GM19035 (cell line): ENCODE measurements around the gene HELZ.
"Not testable (repeated sequence)": the region's sequence is repeated elsewhere in the genome, so short reads cannot be mapped to it uniquely, and the experiment has no call there.

ENCODE experiments used
- ATAC-seq: cut with Tn5 transposase; IDR thresholded peaks from one replicate; pipeline ENCODE4 v1.9.1; 2021; ENCODE audit not compliant: unreplicated experiment

Gene HELZ

GRCh38 chr17:67123699-67124098 is 121.3 kb downstream of the HELZ start:
- ATAC-seq: no peak

- no peak for ATAC-seq
Measured at GRCh38 chr17:67121316-67121891, 123.6 kb downstream of the HELZ start.

DNA sequence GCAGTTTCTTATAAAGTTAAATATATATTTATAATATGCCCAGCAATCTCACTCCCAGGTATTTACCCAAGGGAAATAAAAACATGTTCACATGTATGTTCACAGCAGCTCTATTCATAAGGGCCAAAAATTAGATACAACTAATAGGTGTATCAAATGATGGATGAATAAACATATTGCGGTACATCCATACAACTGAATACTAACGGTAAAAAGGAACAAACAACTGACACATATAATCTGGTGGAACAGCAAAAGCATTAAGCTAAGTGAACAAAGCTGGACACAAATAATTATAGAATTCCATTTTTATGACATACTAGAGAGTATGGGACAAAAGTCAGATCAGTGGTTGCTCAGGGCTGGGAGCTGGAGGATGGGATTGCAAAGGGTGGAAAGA is 125.9 kb downstream of the HELZ start:
- no peak for ATAC-seq

GRCh38 chr17:67116045-67116575 is 128.9 kb downstream of the HELZ start:
- no peak for ATAC-seq

GRCh38 chr17:67115401-67115800 is 129.6 kb downstream of the HELZ start:
- no peak for ATAC-seq

DNA sequence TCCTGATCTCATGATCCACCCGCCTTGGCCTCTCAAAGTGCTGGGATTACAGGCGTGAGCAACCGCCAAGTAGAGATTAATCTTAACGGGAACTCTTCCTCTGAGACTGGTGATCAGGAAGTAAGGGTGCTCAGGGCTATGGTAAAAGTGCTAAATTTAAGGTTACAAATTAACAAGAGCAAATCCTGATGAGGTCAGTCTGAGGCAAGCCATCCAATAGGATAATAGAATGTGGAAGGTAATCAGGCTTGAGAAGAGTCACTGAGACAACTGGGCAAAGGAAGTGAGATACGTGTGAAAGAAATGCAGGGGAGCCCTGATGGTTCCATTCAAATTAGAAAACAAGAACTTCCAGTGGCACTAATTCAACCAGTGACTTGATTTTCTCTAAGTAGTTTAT is 131.5 kb downstream of the HELZ start:
- ATAC-seq: no peak

DNA sequence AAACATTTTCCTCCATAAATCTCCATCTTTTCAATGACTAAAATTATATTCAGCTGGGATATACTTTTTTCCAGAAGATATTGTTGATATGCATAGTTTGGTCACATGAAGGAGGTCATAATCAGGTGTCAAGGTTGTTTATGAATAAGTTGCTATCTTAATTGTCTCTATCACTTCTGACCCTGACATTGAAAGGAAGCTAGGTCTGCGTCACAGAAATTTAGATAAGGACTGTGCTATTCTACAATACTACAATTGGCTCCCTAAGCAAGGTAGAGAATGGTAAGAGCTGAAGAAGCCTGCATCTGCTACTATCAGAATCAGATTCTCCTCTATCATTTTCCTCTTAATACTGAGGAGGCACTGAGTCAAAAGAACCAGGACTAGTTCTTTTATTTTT is 133.2 kb downstream of the HELZ start:
- no peak for ATAC-seq

- no peak for ATAC-seq
Measured at GRCh38 chr17:67111327-67111726, 133.7 kb downstream of the HELZ start.

- ATAC-seq: no peak
Measured at GRCh38 chr17:67110619-67111018, 134.4 kb downstream of the HELZ start.

DNA sequence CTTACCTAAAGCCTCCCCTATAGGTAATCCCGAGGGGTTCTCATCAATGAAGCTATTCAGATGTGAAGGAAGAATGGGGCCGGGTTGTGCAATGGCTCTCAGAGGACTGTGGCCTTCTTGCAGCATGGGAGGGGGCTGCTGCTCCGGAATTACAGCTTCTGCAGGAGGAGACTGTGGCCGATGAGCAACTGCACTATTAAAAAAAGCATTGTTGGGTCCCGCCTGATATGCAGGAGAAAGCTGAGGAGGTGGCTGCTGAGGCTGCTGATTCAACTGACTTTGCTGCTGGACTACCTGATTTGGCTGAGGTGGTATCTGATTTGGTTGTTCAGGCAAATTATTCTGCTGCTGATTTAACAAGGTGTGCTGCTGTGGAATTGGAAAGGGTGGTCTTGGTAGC is 135.9 kb downstream of the HELZ start:
- no peak for ATAC-seq

GRCh38 chr17:67107811-67108775 is 136.9 kb downstream of the HELZ start:
- no peak for ATAC-seq

- no peak for ATAC-seq
Measured at GRCh38 chr17:67107171-67107570, 137.8 kb downstream of the HELZ start.

GRCh38 chr17:67105213-67105612 is 139.8 kb downstream of the HELZ start:
- no peak for ATAC-seq

DNA sequence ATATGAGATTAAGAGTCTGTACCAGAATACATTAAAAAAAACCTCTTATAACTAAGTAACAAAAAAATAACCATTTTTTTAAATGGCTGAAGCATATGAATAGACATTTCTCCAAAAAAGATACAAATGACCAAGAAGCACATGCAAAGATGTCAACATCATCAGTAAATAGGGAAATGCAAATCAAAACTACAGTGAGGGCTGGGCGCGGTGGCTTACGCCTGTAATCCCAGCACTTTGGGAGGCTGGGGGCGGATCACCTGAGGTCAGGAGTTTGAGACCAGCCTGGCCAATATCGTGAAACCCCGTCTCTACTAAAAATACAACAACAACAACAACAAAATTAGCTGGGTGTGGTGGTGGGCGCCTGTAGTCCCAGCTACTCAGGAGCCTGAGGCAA is 140.4 kb downstream of the HELZ start:
- not testable (repeated sequence) for ATAC-seq

DNA sequence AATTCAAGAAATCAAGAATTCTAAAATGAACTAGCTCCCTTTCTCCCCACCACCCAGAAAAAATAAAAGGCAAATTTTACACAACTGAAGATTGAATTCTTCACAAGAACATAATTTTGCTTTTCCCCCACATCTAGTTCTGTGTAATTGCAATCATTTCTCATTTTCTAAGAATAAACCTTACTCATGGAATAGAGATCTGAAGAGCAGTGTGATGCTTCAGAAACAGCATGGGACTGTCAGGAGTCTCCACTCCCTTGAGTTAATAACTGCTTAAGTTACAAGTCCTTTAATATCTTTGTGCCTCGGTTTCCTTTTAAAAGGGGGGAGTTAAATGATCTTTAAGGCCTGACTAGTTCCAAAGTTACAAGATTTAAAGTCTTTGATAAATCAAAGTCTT is 147.0 kb downstream of the HELZ start:
- ATAC-seq: no peak

- no peak for ATAC-seq
Measured at GRCh38 chr17:67096609-67097008, 148.4 kb downstream of the HELZ start.

GRCh38 chr17:67095803-67096202 is 149.2 kb downstream of the HELZ start:
- ATAC-seq: no peak

DNA sequence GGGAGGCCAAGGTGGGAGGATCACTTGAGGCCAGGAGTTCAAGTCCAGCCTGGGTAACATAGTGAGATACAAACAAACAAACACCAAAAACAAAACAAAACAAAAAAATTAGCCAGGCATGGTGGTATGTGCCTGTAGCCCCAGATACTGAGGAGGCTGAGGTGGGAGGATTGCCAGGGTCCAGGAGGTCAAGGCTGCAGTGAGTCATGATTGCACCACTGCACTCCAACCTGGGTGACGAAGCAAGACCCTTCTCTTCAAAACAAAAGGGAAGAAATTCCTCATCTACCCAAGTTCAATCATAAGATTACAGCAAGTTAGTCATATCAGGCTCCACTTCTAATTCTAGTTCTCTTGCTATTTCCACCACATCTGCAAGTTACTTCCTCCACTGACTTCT is 149.7 kb downstream of the HELZ start:
- ATAC-seq: not testable (repeated sequence)

- ATAC-seq: no peak
Measured at GRCh38 chr17:67093348-67093747, 151.6 kb downstream of the HELZ start.

DNA sequence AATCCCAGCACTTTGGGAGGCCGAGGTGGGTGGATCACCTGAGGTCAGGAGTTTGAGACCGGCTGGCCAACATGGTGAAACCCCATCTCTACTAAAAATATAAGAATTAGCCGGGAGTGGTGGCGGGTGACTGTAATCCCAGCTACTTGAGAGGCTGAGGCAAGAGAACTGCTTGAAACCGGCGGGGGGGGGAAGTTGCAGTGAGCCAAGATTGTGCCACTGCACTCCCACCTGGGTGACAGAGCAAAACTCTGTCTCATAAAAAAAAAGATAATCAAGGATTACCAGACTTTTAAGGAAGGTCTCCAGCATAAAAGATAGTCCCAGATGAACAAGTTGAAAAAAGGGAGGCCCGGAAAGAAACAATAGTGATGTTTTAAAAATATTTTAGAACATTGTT is 152.3 kb downstream of the HELZ start:
- ATAC-seq: not testable (repeated sequence)

GRCh38 chr17:67092291-67092690 is 152.7 kb downstream of the HELZ start:
- ATAC-seq: no peak

GRCh38 chr17:67090341-67090740 is 154.7 kb downstream of the HELZ start:
- no peak for ATAC-seq
